Measurements from ENCODE around the gene UBA52. TPM values are rescaled to one million over a fixed set of nuclear protein-coding genes. Genes with fewer than 3 reads are reported as not detected.
"Not testable (repeated sequence)": the region's sequence is repeated elsewhere in the genome, so short reads cannot be mapped to it uniquely, and the experiment has no call there.

The UBA52 gene
- 100 to 1,000 TPM; 371 to 644 (median 574) TPM for total RNA-seq

GRCh38 chr19:18571564-18572344 lies at the start of gene UBA52:
UBA52 (plus strand) TSS chr19:18571857; CDS start chr19:18573301, 1,444 bp downstream.
- WGBS, 2 donors (ENCODE audit: low coverage in 1 of 2), result 0% methylated on average over 2 to 10 of the region's 75 CpGs
- ATAC-seq, result peak; percentile 97
- peaks cover 0 to 69% of the 10 kb centered on the region in 2 donors for H3K36me3 ChIP-seq

GRCh38 chr19:18522124-18522861 lies 49.4 kb upstream of the UBA52 start:
- 1 to 17% methylated on average over 3 to 24 of the region's 51 CpGs for WGBS, 2 donors (ENCODE audit: low coverage in 1 of 2)
- peak in 2 of 4 experiments; percentile 21 to 28 for TF ChIP-seq CTCF (IDR thresholded peaks at IDR 0.05)
- TF ChIP-seq POLR2AphosphoS5 (IDR thresholded peaks at IDR 0.05), result peak; percentile 19
- TF ChIP-seq EP300 (IDR thresholded peaks at IDR 0.05), result no peak
- no peak for TF ChIP-seq POLR2A (IDR thresholded peaks at IDR 0.05)
- H3K27me3 ChIP-seq, result no peaks in the 10 kb centered on the region
- H3K27ac ChIP-seq, result peak overlapping the region in 3 of 4 donors; percentile 96 to 100 (median 99)
- H3K4me1 ChIP-seq, result peaks cover 0 to 40% (median 13%) of the 10 kb centered on the region in 3 donors
- no peaks in the 10 kb centered on the region for H3K9me3 ChIP-seq
- H3K36me3 ChIP-seq, result no peaks in the 10 kb centered on the region
- ATAC-seq, result peak; percentile 93
- H3K4me3 ChIP-seq, result peak overlapping the region; percentile 76 to 89

More at GRCh38 chr19:18571564-18572344, at the start of gene UBA52:
- H3K27ac ChIP-seq, result peak within 1 kb of the TSS; percentile 68 to 96 (median 94)
- H3K4me1 ChIP-seq, result peaks cover 4 to 34% (median 15%) of the 10 kb centered on the region in 3 donors
- H3K9me3 ChIP-seq, result no peaks in the 10 kb centered on the region
- no peaks in the 10 kb centered on the region for H3K27me3 ChIP-seq
- H3K4me3 ChIP-seq, result peak within 1 kb of the TSS; percentile 52 to 96
- no peak for TF ChIP-seq EP300 (IDR thresholded peaks at IDR 0.05)
- TF ChIP-seq CTCF (IDR thresholded peaks at IDR 0.05), result peak in 1 of 4 experiments; percentile 17
- TF ChIP-seq POLR2A (IDR thresholded peaks at IDR 0.05), result peak; percentile 94 to 96
- TF ChIP-seq POLR2AphosphoS5 (IDR thresholded peaks at IDR 0.05), result peak; percentile 95

- H3K27ac ChIP-seq, result peak overlapping the region in 3 of 4 donors; percentile 53 to 99 (median 67)
- peaks cover 0 to 35% (median 13%) of the 10 kb centered on the region in 3 donors for H3K4me1 ChIP-seq
- not testable (repeated sequence) for H3K27me3 ChIP-seq, H3K36me3 ChIP-seq, ATAC-seq, H3K9me3 ChIP-seq
- peak overlapping the region in 1 of 2 donors; percentile 26 for H3K4me3 ChIP-seq
- WGBS, 2 donors (ENCODE audit: low coverage in 1 of 2), result 55 to 77% methylated on average over 15 to 16 of the region's 19 CpGs
Observed at GRCh38 chr19:18522862-18523440, 48.7 kb upstream of the UBA52 start.

GRCh38 chr19:18523841-18524240 lies 47.8 kb upstream of the UBA52 start:
- Histone ChIP-seq H3K9me3 (no peaks in the 10 kb centered on the region), H3K27me3 (no peaks in the 10 kb centered on the region), H3K36me3 (no peaks in the 10 kb centered on the region), H3K4me1 (peaks cover 0 to 26% (median 11%) of the 10 kb centered on the region in 3 donors), H3K4me3 (no peak overlapping the region), H3K27ac (no peak overlapping the region)
- WGBS, 2 donors (ENCODE audit: low coverage in 1 of 2), result 60% methylated on average over 1 of the region's 9 CpGs; no CpG with 5 or more reads in 1 of the 2 donors
- no peak for ATAC-seq
- TF ChIP-seq POLR2AphosphoS5 (IDR thresholded peaks at IDR 0.05) (no peak), EP300 (IDR thresholded peaks at IDR 0.05) (no peak), CTCF (IDR thresholded peaks at IDR 0.05) (no peak), POLR2A (IDR thresholded peaks at IDR 0.05) (no peak)

- whole genome bisulfite sequencing, 2 donors (ENCODE audit: low coverage in 1 of 2), result 85 to 90% methylated on average over 2 to 7 of the region's 9 CpGs
- Histone ChIP-seq H3K36me3 (peaks cover 0 to 14% of the 10 kb centered on the region in 2 donors), H3K4me1 (peaks cover 0 to 4% (median 3%) of the 10 kb centered on the region in 3 donors), H3K9me3 (no peaks in the 10 kb centered on the region), H3K27me3 (no peaks in the 10 kb centered on the region), H3K4me3 (no peak overlapping the region), H3K27ac (no peak overlapping the region)
- no peak for ATAC-seq
- TF ChIP-seq CTCF (IDR thresholded peaks at IDR 0.05) (no peak), POLR2AphosphoS5 (IDR thresholded peaks at IDR 0.05) (no peak), EP300 (IDR thresholded peaks at IDR 0.05) (no peak), POLR2A (IDR thresholded peaks at IDR 0.05) (no peak)
Observed at GRCh38 chr19:18526316-18526715, 45.3 kb upstream of the UBA52 start.

Measured in gastroesophageal sphincter (tissue), 4 donors.